A549 (cell line): ENCODE results near the gene NFAM1.

ENCODE experiments used
- FOXS1 ChIP-seq: fragments of 250-450 bp; sonication (Bioruptor Pico); IDR thresholded peaks from 2 replicates; pipeline ENCODE4 v1.5.0; 2020; ENCODE audit warnings: mild to moderate bottlenecking, moderate library complexity
- MAFK ChIP-seq: fragments of 450-650 bp; IDR thresholded peaks from 2 replicates; pipeline ENCODE4 v1.6.1; 2014; ENCODE audit not compliant: partially characterized antibody
- POLR2A ChIP-seq: IDR thresholded peaks from 2 replicates; pipeline ENCODE4 v1.6.1; 2012; ENCODE audit warnings: mild to moderate bottlenecking, low read length
- TF ChIP-seq, protein P1 (sequence below): fragments of >200 bp; sonication (Bioruptor Twin); formaldehyde crosslinking; IDR thresholded peaks from 3 replicates; pipeline ENCODE4 v1.5.1; 2016

DNA sequence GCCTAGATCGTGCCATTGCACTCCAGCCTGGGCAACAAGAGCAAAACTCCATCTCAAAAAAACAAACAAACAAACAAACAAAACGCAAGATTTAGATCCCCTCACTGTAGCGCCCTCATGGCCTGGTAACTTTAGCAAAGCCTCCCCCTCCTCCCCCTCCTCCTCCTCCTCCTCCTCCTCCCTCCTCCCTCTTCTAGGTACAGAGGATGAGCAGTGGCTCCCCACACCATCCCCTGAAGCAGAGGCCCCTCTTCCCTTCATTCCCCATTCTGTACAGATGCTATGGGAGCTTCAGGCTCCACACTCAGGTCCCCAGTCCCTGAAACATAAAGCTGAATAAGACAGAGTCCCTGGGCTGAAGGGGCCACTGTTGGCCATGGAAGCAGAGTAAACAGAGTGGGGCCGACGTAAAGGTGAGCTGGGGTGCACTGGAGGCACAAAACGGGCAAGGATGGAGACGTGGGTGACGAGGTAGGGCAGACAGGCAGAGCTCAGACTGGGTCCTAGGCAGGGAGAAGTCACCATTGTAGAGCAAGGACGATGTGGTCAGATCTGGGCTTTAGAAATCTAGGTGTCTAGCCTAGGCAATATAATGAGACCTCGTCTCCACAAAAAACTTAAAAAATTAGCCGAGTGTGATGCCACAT, 19.4 kb upstream of the NFAM1 start:
- TF ChIP-seq POLR2A: no peak
- TF ChIP-seq, protein P1, sequence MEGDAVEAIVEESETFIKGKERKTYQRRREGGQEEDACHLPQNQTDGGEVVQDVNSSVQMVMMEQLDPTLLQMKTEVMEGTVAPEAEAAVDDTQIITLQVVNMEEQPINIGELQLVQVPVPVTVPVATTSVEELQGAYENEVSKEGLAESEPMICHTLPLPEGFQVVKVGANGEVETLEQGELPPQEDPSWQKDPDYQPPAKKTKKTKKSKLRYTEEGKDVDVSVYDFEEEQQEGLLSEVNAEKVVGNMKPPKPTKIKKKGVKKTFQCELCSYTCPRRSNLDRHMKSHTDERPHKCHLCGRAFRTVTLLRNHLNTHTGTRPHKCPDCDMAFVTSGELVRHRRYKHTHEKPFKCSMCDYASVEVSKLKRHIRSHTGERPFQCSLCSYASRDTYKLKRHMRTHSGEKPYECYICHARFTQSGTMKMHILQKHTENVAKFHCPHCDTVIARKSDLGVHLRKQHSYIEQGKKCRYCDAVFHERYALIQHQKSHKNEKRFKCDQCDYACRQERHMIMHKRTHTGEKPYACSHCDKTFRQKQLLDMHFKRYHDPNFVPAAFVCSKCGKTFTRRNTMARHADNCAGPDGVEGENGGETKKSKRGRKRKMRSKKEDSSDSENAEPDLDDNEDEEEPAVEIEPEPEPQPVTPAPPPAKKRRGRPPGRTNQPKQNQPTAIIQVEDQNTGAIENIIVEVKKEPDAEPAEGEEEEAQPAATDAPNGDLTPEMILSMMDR: no peak
- TF ChIP-seq MAFK: no peak
- no peak for TF ChIP-seq FOXS1
